ENCODE data around the gene DPYSL5.

Gene DPYSL5

GRCh38 chr2:26897807-26898479, 50.0 kb downstream of the DPYSL5 start:
- Histone ChIP-seq H3K36me3 (ENCODE audit: low read depth) (no peaks in the 10 kb centered on the region), H3K4me3 (ENCODE audit: severe bottlenecking) (no peak overlapping the region), H3K27me3 (ENCODE audit: insufficient read depth, poor library complexity, severe bottlenecking) (no peaks in the 10 kb centered on the region), H3K9me3 (ENCODE audit: severe bottlenecking) (no peaks in the 10 kb centered on the region), H3K27ac (ENCODE audit: poor library complexity, severe bottlenecking) (no peak overlapping the region), H3K4me1 (ENCODE audit: insufficient read depth, poor library complexity, severe bottlenecking) (no peaks in the 10 kb centered on the region)
- ATAC-seq (ENCODE audit: low read depth) (no peak), DNase-seq (ENCODE audit: low spot score) (no peak)
- TF ChIP-seq CTCF (IDR thresholded peaks at IDR 0.05; ENCODE audit: poor library complexity, severe bottlenecking): no peak

GRCh38 chr2:26898480-26899078, 50.6 kb downstream of the DPYSL5 start:
- Histone ChIP-seq H3K4me1 (ENCODE audit: insufficient read depth, poor library complexity, severe bottlenecking) (no peaks in the 10 kb centered on the region), H3K9me3 (ENCODE audit: severe bottlenecking) (no peaks in the 10 kb centered on the region), H3K36me3 (ENCODE audit: low read depth) (no peaks in the 10 kb centered on the region), H3K4me3 (ENCODE audit: severe bottlenecking) (no peak overlapping the region), H3K27me3 (ENCODE audit: insufficient read depth, poor library complexity, severe bottlenecking) (no peaks in the 10 kb centered on the region), H3K27ac (ENCODE audit: poor library complexity, severe bottlenecking) (no peak overlapping the region)
- no peak for TF ChIP-seq CTCF (IDR thresholded peaks at IDR 0.05; ENCODE audit: poor library complexity, severe bottlenecking)
- ATAC-seq (ENCODE audit: low read depth): no peak
- no peak for DNase-seq (ENCODE audit: low spot score)

- DNase-seq (ENCODE audit: low spot score) (no peak), ATAC-seq (ENCODE audit: low read depth) (no peak)
These were observed 51.7 kb downstream of the DPYSL5 start for GRCh38 chr2:26899500-26900164.

GRCh38 chr2:26900831-26901321, 52.9 kb downstream of the DPYSL5 start:
- H3K4me3 ChIP-seq (ENCODE audit: severe bottlenecking): no peak overlapping the region
- H3K4me1 ChIP-seq (ENCODE audit: insufficient read depth, poor library complexity, severe bottlenecking): no peaks in the 10 kb centered on the region
- ATAC-seq (ENCODE audit: low read depth): no peak
- H3K27me3 ChIP-seq (ENCODE audit: insufficient read depth, poor library complexity, severe bottlenecking): peaks cover 15% of the 10 kb centered on the region
- no peak for DNase-seq (ENCODE audit: low spot score)
- H3K27ac ChIP-seq (ENCODE audit: poor library complexity, severe bottlenecking): no peak overlapping the region
- no peaks in the 10 kb centered on the region for H3K9me3 ChIP-seq (ENCODE audit: severe bottlenecking)
- H3K36me3 ChIP-seq (ENCODE audit: low read depth): no peaks in the 10 kb centered on the region
- no peak for TF ChIP-seq CTCF (IDR thresholded peaks at IDR 0.05; ENCODE audit: poor library complexity, severe bottlenecking)

More at GRCh38 chr2:26899500-26900164, 51.7 kb downstream of the DPYSL5 start:
- no peak for TF ChIP-seq CTCF (IDR thresholded peaks at IDR 0.05; ENCODE audit: poor library complexity, severe bottlenecking)
- Histone ChIP-seq H3K27ac (ENCODE audit: poor library complexity, severe bottlenecking) (no peak overlapping the region), H3K4me1 (ENCODE audit: insufficient read depth, poor library complexity, severe bottlenecking) (no peaks in the 10 kb centered on the region), H3K9me3 (ENCODE audit: severe bottlenecking) (no peaks in the 10 kb centered on the region), H3K4me3 (ENCODE audit: severe bottlenecking) (no peak overlapping the region), H3K36me3 (ENCODE audit: low read depth) (no peaks in the 10 kb centered on the region), H3K27me3 (ENCODE audit: insufficient read depth, poor library complexity, severe bottlenecking) (peaks cover 3% of the 10 kb centered on the region)
